SJCRH30 (cell line): ENCODE data around the gene TKFC. TPM values are rescaled to one million over a fixed set of nuclear protein-coding genes. Genes with fewer than 3 reads are reported as not detected.
"Not testable (repeated sequence)": the region's sequence is repeated elsewhere in the genome, so short reads cannot be mapped to it uniquely, and the experiment has no call there.

Experiments
- DNase-seq, 2 experiments: peaks; one replicate each; pipeline ENCODE4 v3.0.0-alpha.2; 2015 to 2020
- H3K27ac ChIP-seq: fragments of 250-450 bp; sonication (Bioruptor Pico); 2 replicates; pipeline ENCODE4 v1.5.1; 2020; ENCODE audit warnings: mild to moderate bottlenecking, moderate library complexity
- H3K27me3 ChIP-seq: fragments of 250-450 bp; sonication (Bioruptor Pico); 2 replicates; pipeline ENCODE4 v1.5.1; 2020; ENCODE audit warnings: mild to moderate bottlenecking, moderate library complexity
- H3K36me3 ChIP-seq: fragments of 250-450 bp; sonication (Bioruptor Pico); 2 replicates; pipeline ENCODE4 v1.5.1; 2020; ENCODE audit warnings: mild to moderate bottlenecking, moderate library complexity
- H3K4me1 ChIP-seq: fragments of 250-450 bp; sonication (Bioruptor Pico); 2 replicates; pipeline ENCODE4 v1.5.1; 2020; ENCODE audit warnings: mild to moderate bottlenecking, moderate library complexity
- H3K4me3 ChIP-seq: fragments of 250-450 bp; sonication (Bioruptor Pico); 2 replicates; pipeline ENCODE4 v1.5.1; 2020; ENCODE audit warnings: mild to moderate bottlenecking, moderate library complexity
- H3K9me3 ChIP-seq: fragments of 250-450 bp; sonication (Bioruptor Pico); replicated peaks from 2 replicates; pipeline ENCODE4 v1.5.1; 2020; ENCODE audit warnings: mild to moderate bottlenecking, moderate library complexity
- total RNA-seq: library from RNA; depleted of rRNA; stranded (reverse); fragments of >200 nt; shearing (Covaris generic); gene quantifications from 2 replicates; pipeline ENCODE4 v1.2.3, GENCODE V29; 2014; rRNA removed

TKFC gene
- total RNA-seq, 1 experiment from 2014 or later, result 17.7 TPM

GRCh38 chr11:61383859-61384258, 50.8 kb downstream of the TKFC start:
- not testable (repeated sequence) for H3K4me3 ChIP-seq, H3K27me3 ChIP-seq, H3K27ac ChIP-seq, H3K9me3 ChIP-seq, DNase-seq, H3K4me1 ChIP-seq, H3K36me3 ChIP-seq

GRCh38 chr11:61384271-61385242, 51.5 kb downstream of the TKFC start:
- Histone ChIP-seq H3K36me3 (no peaks in the 10 kb centered on the region), H3K4me3 (no peak overlapping the region), H3K27me3 (no peaks in the 10 kb centered on the region), H3K9me3 (no peaks in the 10 kb centered on the region), H3K4me1 (no peaks in the 10 kb centered on the region), H3K27ac (no peak overlapping the region)
- DNase-seq, result no peak

- Histone ChIP-seq H3K27me3 (no peaks in the 10 kb centered on the region), H3K4me1 (no peaks in the 10 kb centered on the region), H3K36me3 (no peaks in the 10 kb centered on the region), H3K27ac (no peak overlapping the region), H3K9me3 (no peaks in the 10 kb centered on the region), H3K4me3 (no peak overlapping the region)
- DNase-seq, result no peak
Observed at GRCh38 chr11:61390161-61390560, 57.1 kb downstream of the TKFC start.

- Histone ChIP-seq H3K36me3 (no peaks in the 10 kb centered on the region), H3K27ac (no peak overlapping the region), H3K27me3 (no peaks in the 10 kb centered on the region), H3K4me1 (no peaks in the 10 kb centered on the region), H3K4me3 (peak overlapping the region; percentile 72), H3K9me3 (no peaks in the 10 kb centered on the region)
- DNase-seq, result no peak
Observed at GRCh38 chr11:61392981-61393595, 60.1 kb downstream of the TKFC start.

Other genes with a start within 250 kb of the TKFC start
- 0.04 TPM in 1 of 2 replicates, not detected in the other for gene CD5, start 230.7 kb upstream of the TKFC start, total RNA-seq
- 11.6 and 12.1 TPM in 2 replicates for gene VPS37C, start 171.8 kb upstream of the TKFC start, total RNA-seq
- gene PGA3, start 129.7 kb upstream of the TKFC start, total RNA-seq, result not detected in 2 replicates
- not detected in 2 replicates for gene PGA4, start 110.9 kb upstream of the TKFC start, total RNA-seq
- not detected in 2 replicates for gene PGA5, start 92.1 kb upstream of the TKFC start, total RNA-seq
- 0.06 and 0.18 TPM in 2 replicates for gene VWCE, start 37.9 kb upstream of the TKFC start, total RNA-seq
- 209 and 214 TPM in 2 replicates for gene DDB1, start 123 bp upstream of the TKFC start, total RNA-seq
- 9.9 and 10.7 TPM in 2 replicates for gene CYB561A3, start 28.7 kb downstream of the TKFC start, total RNA-seq
- gene TMEM138, start 29.1 kb downstream of the TKFC start, total RNA-seq, result 35.1 and 40.6 TPM in 2 replicates
- 15.9 and 21.4 TPM in 2 replicates for gene TMEM216, start 59.4 kb downstream of the TKFC start, total RNA-seq
- 56.0 and 65.5 TPM in 2 replicates for gene CPSF7, start 96.7 kb downstream of the TKFC start, total RNA-seq
- gene SDHAF2, start 96.9 kb downstream of the TKFC start, total RNA-seq, result 42.6 and 50.0 TPM in 2 replicates
- 40.2 and 42.1 TPM in 2 replicates for gene LRRC10B, start 175.5 kb downstream of the TKFC start, total RNA-seq
- 1.1 and 1.3 TPM in 2 replicates for gene SYT7, start 247.8 kb downstream of the TKFC start, total RNA-seq